Neutrophil (primary cell): Measurements from ENCODE around the gene CKMT2.

Experiments used
- H3K27ac ChIP-seq: fragments of 200-600 bp; sonication (generic); 2 replicates; pipeline ENCODE4 v1.5.1; 2016; ENCODE audit warnings: mild to moderate bottlenecking, moderate library complexity
- H3K27me3 ChIP-seq: fragments of 200-600 bp; sonication (generic); 2 replicates; pipeline ENCODE4 v1.6.0; 2016; ENCODE audit warnings: mild to moderate bottlenecking
- H3K36me3 ChIP-seq: fragments of 200-600 bp; sonication (generic); 2 replicates; pipeline ENCODE4 v1.5.1; 2017
- H3K4me1 ChIP-seq, 2 experiments: fragments of 200-600 bp in 1 of 2; sonication (generic) in 1 of 2; 1 replicate in 1 of 2; 2 replicates in 1 of 2; pipeline versions ENCODE4 v1.5.1 to v1.6.1; 2013 to 2016; ENCODE audit warnings: low read depth in 1 of 2, low read length in 1 of 2, mild to moderate bottlenecking in 1 of 2, moderate library complexity in 1 of 2; ENCODE audit not compliant: control insufficient read depth in 1 of 2, insufficient read depth in 1 of 2
- H3K4me3 ChIP-seq, 2 experiments: fragments of 200-600 bp in 1 of 2; sonication (generic) in 1 of 2; 1 replicate in 1 of 2; 2 replicates in 1 of 2; pipeline ENCODE4 v1.5.1; 2013 to 2016; ENCODE audit warnings: low read depth in 1 of 2, low read length in 1 of 2, mild to moderate bottlenecking in 1 of 2, moderate library complexity in 1 of 2
- H3K9me3 ChIP-seq: fragments of 200-600 bp; sonication (generic); 2 replicates; pipeline ENCODE4 v1.5.1; 2016
- CTCF ChIP-seq: fragments of 200-600 bp; sonication (generic); IDR thresholded peaks from 2 replicates; pipeline ENCODE4 v1.5.1; 2016; ENCODE audit warnings: antibody characterized with exemption

CKMT2 gene

GRCh38 chr5:81209386-81209785, 23.7 kb upstream of the CKMT2 start:
- no peak for TF ChIP-seq CTCF
- H3K4me3 ChIP-seq = no peak overlapping the region

DNA sequence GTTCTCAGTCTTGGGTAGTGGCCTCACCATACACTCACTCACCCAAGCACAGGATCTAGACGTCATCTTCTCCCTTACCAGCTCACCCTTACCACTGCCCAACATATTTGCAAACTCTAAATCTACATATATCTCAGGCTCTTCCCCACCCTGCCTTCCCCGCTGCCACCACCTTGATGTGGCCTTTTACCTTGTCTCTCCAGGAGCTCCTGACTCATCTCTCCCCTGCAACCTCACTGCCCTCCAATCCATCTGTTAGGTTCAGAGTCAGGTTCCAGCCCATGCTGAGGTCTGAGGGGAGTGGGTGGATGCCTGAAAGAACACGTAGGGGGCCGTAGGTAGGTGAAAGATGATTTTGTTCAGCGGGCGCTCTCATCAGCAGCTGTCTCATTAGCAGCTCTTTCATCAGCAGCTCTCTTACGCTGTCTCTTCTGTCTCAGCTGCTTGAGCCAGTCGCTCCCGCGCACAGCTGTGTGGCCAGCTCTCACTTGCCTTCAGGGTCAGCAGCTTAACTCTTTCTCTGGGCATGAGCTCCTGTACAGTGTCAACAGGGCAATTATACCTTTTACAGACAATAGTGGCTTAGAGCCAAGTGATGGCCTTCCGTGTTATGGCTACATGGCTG, 23.1 kb upstream of the CKMT2 start:
- Histone ChIP-seq H3K27ac (no peak overlapping the region), H3K4me3 (no peak overlapping the region), H3K4me1 (no peaks in the 10 kb centered on the region), H3K9me3 (no peaks in the 10 kb centered on the region), H3K27me3 (no peaks in the 10 kb centered on the region), H3K36me3 (no peaks in the 10 kb centered on the region)
- no peak for TF ChIP-seq CTCF

More at GRCh38 chr5:81209386-81209785, 23.7 kb upstream of the CKMT2 start:
- H3K9me3 ChIP-seq = no peaks in the 10 kb centered on the region
- no peak overlapping the region for H3K27ac ChIP-seq
- H3K4me1 ChIP-seq = no peaks in the 10 kb centered on the region
- no peaks in the 10 kb centered on the region for H3K36me3 ChIP-seq
- H3K27me3 ChIP-seq = no peaks in the 10 kb centered on the region

DNA sequence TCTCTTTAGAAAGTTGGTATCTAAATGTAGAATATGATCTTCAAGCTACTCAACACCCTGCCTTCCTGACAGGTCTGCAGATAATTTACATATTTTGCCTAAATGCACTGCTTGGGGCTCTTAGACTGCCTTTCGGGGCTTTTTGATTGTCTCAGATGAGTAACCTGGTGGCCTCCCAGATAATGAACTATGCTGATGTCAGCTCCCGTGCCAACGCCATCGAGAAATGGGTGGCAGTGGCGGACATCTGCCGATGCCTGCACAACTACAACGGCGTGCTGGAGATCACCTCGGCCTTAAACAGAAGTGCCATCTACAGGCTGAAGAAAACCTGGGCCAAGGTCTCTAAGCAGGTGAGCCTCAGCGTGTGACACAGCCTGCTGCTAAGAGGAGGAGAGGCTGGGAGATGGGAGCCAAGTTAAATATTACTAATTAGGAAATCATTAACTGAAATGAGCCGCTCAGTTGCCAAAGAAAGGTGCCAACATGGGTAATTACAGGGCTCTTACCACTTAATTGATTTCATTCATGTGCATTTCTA, 20.8 kb upstream of the CKMT2 start:
- Histone ChIP-seq H3K9me3 (no peaks in the 10 kb centered on the region), H3K36me3 (no peaks in the 10 kb centered on the region), H3K27ac (no peak overlapping the region), H3K4me3 (no peak overlapping the region), H3K27me3 (no peaks in the 10 kb centered on the region), H3K4me1 (no peaks in the 10 kb centered on the region)
- no peak for TF ChIP-seq CTCF

DNA sequence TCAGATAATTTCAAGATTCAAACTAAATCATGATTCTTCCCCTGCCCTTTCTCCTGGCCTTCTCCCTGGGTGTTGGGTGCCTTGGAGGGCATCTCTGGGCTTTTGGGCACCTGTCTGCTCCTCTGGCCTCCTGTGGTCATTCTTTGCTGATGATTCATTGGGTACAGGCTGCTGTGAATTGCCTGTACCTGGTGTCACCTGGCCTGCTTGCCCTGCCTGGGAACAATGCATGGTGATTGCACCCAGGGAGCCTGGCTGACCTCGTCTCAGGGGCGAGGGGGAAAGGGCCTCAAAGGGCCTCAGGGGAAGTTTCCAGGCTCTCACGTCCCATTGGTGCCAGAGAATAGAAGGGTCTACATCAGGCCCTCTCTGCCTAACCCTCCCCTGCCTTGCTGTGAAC, 20.1 kb upstream of the CKMT2 start:
- Histone ChIP-seq H3K36me3 (no peaks in the 10 kb centered on the region), H3K27ac (no peak overlapping the region), H3K4me1 (no peaks in the 10 kb centered on the region), H3K27me3 (no peaks in the 10 kb centered on the region), H3K4me3 (no peak overlapping the region), H3K9me3 (no peaks in the 10 kb centered on the region)
- TF ChIP-seq CTCF = no peak

- Histone ChIP-seq H3K4me1 (no peaks in the 10 kb centered on the region), H3K9me3 (no peaks in the 10 kb centered on the region), H3K4me3 (no peak overlapping the region), H3K36me3 (no peaks in the 10 kb centered on the region), H3K27ac (no peak overlapping the region), H3K27me3 (no peaks in the 10 kb centered on the region)
- TF ChIP-seq CTCF = no peak
These were observed 18.3 kb upstream of the CKMT2 start for GRCh38 chr5:81214848-81215247.
